ENCODE measurements around the gene ARMS2. TPM values are rescaled to one million over a fixed set of nuclear protein-coding genes. Genes with fewer than 3 reads are reported as not detected.

Gene ARMS2
- total RNA-seq, 1 experiment from 2014 or later: not detected

DNA sequence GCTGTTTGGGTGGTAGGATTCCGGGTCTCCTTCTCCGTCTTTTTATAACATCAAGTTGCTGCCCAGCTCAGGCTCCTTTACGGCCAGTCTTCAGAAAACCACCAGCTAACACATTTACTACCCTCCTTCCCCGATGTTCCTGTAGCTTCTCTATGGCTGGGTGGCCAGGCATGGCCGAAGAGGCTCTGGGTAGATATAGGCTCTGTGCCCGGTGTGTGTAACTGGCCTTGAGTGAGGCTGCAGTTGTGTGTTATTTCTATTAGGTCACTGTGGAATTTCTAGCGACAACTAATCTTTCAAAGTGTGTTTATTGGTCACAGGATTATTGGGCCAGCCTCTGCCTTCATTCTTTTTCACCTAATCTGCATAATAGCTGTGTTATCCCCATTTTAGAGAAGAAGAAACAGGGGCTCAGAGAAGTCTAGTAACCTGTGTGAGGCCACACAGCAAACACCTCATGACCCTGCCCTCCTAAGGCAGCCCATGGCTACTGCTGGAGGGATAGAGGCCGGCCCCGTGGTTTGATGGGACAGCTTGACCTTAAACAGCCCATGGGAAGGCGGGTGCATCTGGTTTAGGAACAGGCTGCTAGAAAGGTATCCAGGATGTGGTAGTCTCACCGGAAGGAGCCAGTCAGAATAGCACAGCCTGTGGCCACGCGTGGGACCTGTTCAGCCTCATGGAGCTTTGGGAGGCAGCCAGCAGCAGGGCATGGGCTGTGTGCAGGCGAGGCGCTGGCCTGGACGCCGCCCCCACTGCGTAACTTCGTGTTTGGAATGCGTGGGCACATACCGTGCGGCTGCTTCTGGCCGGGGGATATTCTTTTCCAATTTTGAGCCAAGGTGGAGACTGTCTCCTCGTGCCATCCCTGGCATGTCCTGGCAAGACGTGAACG is 36.6 kb downstream of the ARMS2 start:
- POLR2A ChIA-PET (ENCODE audit: unreplicated experiment): interaction anchor here (0.5 kb wide), 1 partner anchor 490 kb away, joined by 3 read pairs; no protein-coding TSS in a partner anchor

DNA sequence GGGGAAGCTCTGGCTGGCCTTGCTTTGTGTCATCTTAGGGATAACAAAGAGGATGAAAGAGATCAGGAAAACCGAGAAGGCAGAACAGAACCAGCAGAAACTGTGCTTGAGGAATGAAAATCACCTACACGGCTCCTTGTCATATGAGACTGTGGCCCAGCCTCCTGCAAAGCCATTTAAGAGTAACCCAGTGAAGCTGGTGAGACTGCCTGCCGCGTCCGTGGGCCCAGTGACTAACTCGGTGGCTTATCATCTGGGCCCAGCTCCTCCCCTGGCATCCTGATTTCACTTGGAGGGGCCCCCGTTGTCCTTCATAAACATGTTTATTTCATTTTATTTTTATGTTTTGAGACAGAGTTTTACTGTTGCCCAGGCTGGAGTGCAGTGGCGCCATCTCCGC is 37.6 kb downstream of the ARMS2 start:
- Histone ChIP-seq H3K9ac (ENCODE audit: low read length) (no peak overlapping the region), H2AFZ (ENCODE audit: low read length) (no peak overlapping the region), H3K4me3 (ENCODE audit: low read length) (no peak overlapping the region), H3K4me1 (ENCODE audit: insufficient read depth, low read length) (peaks cover 34% of the 10 kb centered on the region), H3K9me3 (ENCODE audit: low read length) (no peaks in the 10 kb centered on the region), H3K9me2 (replicated peaks; ENCODE audit: low read length) (no peaks in the 10 kb centered on the region), H3K27me3 (ENCODE audit: low read length) (no peaks in the 10 kb centered on the region), H3K4me2 (ENCODE audit: low read length) (no peak overlapping the region), H3K27ac (ENCODE audit: low read length) (no peak overlapping the region), H4K20me1 (ENCODE audit: low read length) (no peaks in the 10 kb centered on the region), H3K79me2 (ENCODE audit: low read length) (no peaks in the 10 kb centered on the region), H3K36me3 (ENCODE audit: low read depth, low read length) (no peaks in the 10 kb centered on the region), H3F3A (ENCODE audit: low read length, unreplicated experiment) (no peaks in the 10 kb centered on the region)
- TF ChIP-seq EZH2 (IDR thresholded peaks at IDR 0.05; ENCODE audit: low read length, unreplicated experiment): no peak
- TF ChIP-seq CTCF (conservative IDR thresholded peaks at IDR 0.05; ENCODE audit: low read depth, low read length): no peak
- no peak for TF ChIP-seq EZH2phosphoT487 (IDR thresholded peaks at IDR 0.05; ENCODE audit: borderline replicate concordance, low read length)
- BruUV-seq (replicated peaks): no TSS peak
- POLR2A ChIA-PET (ENCODE audit: unreplicated experiment): no interaction called here
- CTCF ChIA-PET: no interaction called here
- ATAC-seq (no peak), DNase-seq (no peak)
- intact Hi-C loops (cut with micrococcal nuclease): no loop called here

More for the DNA sequence above, 36.6 kb downstream of the ARMS2 start:
- TF ChIP-seq CTCF (conservative IDR thresholded peaks at IDR 0.05; ENCODE audit: low read depth, low read length) (no peak), EZH2 (IDR thresholded peaks at IDR 0.05; ENCODE audit: low read length, unreplicated experiment) (no peak), EZH2phosphoT487 (IDR thresholded peaks at IDR 0.05; ENCODE audit: borderline replicate concordance, low read length) (no peak)
- peaks cover 33% of the 10 kb centered on the region for H3K4me1 ChIP-seq (ENCODE audit: insufficient read depth, low read length)
- no peaks in the 10 kb centered on the region for H3F3A ChIP-seq (ENCODE audit: low read length, unreplicated experiment)
- H3K36me3 ChIP-seq (ENCODE audit: low read depth, low read length): no peaks in the 10 kb centered on the region
- H3K4me2 ChIP-seq (ENCODE audit: low read length): no peak overlapping the region
- no peaks in the 10 kb centered on the region for H3K9me3 ChIP-seq (ENCODE audit: low read length)
- no peak overlapping the region for H3K4me3 ChIP-seq (ENCODE audit: low read length)
- DNase-seq (no peak), ATAC-seq (no peak)
- intact Hi-C loops (cut with micrococcal nuclease): no loop called here
- no peaks in the 10 kb centered on the region for H3K27me3 ChIP-seq (ENCODE audit: low read length)
- no peaks in the 10 kb centered on the region for H3K79me2 ChIP-seq (ENCODE audit: low read length)
- no peaks in the 10 kb centered on the region for H4K20me1 ChIP-seq (ENCODE audit: low read length)
- H3K27ac ChIP-seq (ENCODE audit: low read length): peak overlapping the region; percentile 37; the same call in 1 of the 2 replicates
- no peak overlapping the region for H2AFZ ChIP-seq (ENCODE audit: low read length)
- H3K9ac ChIP-seq (ENCODE audit: low read length): no peak overlapping the region
- CTCF ChIA-PET: no interaction called here
- no peaks in the 10 kb centered on the region for H3K9me2 ChIP-seq (replicated peaks; ENCODE audit: low read length)
- BruUV-seq (replicated peaks): no TSS peak

- CTCF ChIA-PET: no interaction called here
- Histone ChIP-seq H3K27ac (ENCODE audit: low read length) (no peak overlapping the region), H3K4me2 (ENCODE audit: low read length) (no peak overlapping the region), H3K79me2 (ENCODE audit: low read length) (no peaks in the 10 kb centered on the region), H3K36me3 (ENCODE audit: low read depth, low read length) (no peaks in the 10 kb centered on the region), H3F3A (ENCODE audit: low read length, unreplicated experiment) (no peaks in the 10 kb centered on the region), H3K4me3 (ENCODE audit: low read length) (no peak overlapping the region), H3K9me3 (ENCODE audit: low read length) (no peaks in the 10 kb centered on the region), H3K27me3 (ENCODE audit: low read length) (no peaks in the 10 kb centered on the region), H3K4me1 (ENCODE audit: insufficient read depth, low read length) (peaks cover 34% of the 10 kb centered on the region), H2AFZ (ENCODE audit: low read length) (no peak overlapping the region), H3K9ac (ENCODE audit: low read length) (no peak overlapping the region), H3K9me2 (replicated peaks; ENCODE audit: low read length) (no peaks in the 10 kb centered on the region), H4K20me1 (ENCODE audit: low read length) (no peaks in the 10 kb centered on the region)
- BruUV-seq (replicated peaks): no TSS peak
- POLR2A ChIA-PET (ENCODE audit: unreplicated experiment): no interaction called here
- intact Hi-C loops (cut with micrococcal nuclease): no loop called here
- no peak for TF ChIP-seq EZH2 (IDR thresholded peaks at IDR 0.05; ENCODE audit: low read length, unreplicated experiment)
- TF ChIP-seq EZH2phosphoT487 (IDR thresholded peaks at IDR 0.05; ENCODE audit: borderline replicate concordance, low read length): no peak
- TF ChIP-seq CTCF (conservative IDR thresholded peaks at IDR 0.05; ENCODE audit: low read depth, low read length): no peak
- ATAC-seq (no peak), DNase-seq (no peak)
These were observed 38.6 kb downstream of the ARMS2 start for GRCh38 chr10:122492999-122493481.
